Stimulated activated CD4-positive, alpha-beta T cell treated with anti-CD3 and anti-CD28 coated beads, Interleukin-1b, Interleukin-23, amount 100 ng/mL, for 4 hours (primary cell): ENCODE measurements around the gene TLCD5.

Source experiments
- DNase-seq, 2 donors: peaks; one replicate each; pipeline ENCODE4 v3.0.0-alpha.2; 2020; ENCODE audit warnings: low read depth in 2 of 2

The TLCD5 gene

GRCh38 chr11:120324932-120325810 is at the start of gene TLCD5:
TLCD5 (plus strand) TSS chr11:120325299; CDS start chr11:120327442, 2,143 bp downstream.
- peak in 1 of 2 donors; percentile 32 for DNase-seq

- no peak for DNase-seq
Observed at GRCh38 chr11:120279502-120279901, 45.6 kb upstream of the TLCD5 start.

GRCh38 chr11:120280600-120281051 is 44.5 kb upstream of the TLCD5 start:
- DNase-seq: no peak

- DNase-seq: no peak
Observed at GRCh38 chr11:120281143-120281795, 43.8 kb upstream of the TLCD5 start.

- DNase-seq: no peak
Observed at GRCh38 chr11:120283124-120283523, 42.0 kb upstream of the TLCD5 start.

- no peak for DNase-seq
Observed at GRCh38 chr11:120284272-120284671, 40.8 kb upstream of the TLCD5 start.

GRCh38 chr11:120285256-120285655 is 39.8 kb upstream of the TLCD5 start:
- no peak for DNase-seq

GRCh38 chr11:120288021-120288420 is 37.1 kb upstream of the TLCD5 start:
- no peak for DNase-seq

- DNase-seq: no peak
Observed at GRCh38 chr11:120289426-120289825, 35.7 kb upstream of the TLCD5 start.

GRCh38 chr11:120290956-120291355 is 34.1 kb upstream of the TLCD5 start:
- DNase-seq: no peak

GRCh38 chr11:120293038-120293800 is 31.9 kb upstream of the TLCD5 start:
- DNase-seq: no peak

GRCh38 chr11:120294096-120294495 is 31.0 kb upstream of the TLCD5 start:
- no peak for DNase-seq

GRCh38 chr11:120295099-120295498 is 30.0 kb upstream of the TLCD5 start:
- DNase-seq: no peak

GRCh38 chr11:120296554-120296953 is 28.5 kb upstream of the TLCD5 start:
- no peak for DNase-seq

- no peak for DNase-seq
Observed at GRCh38 chr11:120298461-120298860, 26.6 kb upstream of the TLCD5 start.

- DNase-seq: no peak
Observed at GRCh38 chr11:120302001-120302805, 22.9 kb upstream of the TLCD5 start.

- DNase-seq: peak; percentile 28 to 57
Observed at GRCh38 chr11:120303004-120303637, 22.0 kb upstream of the TLCD5 start.

GRCh38 chr11:120304526-120304925 is 20.6 kb upstream of the TLCD5 start:
- no peak for DNase-seq

- DNase-seq: no peak
Observed at GRCh38 chr11:120305286-120305685, 19.8 kb upstream of the TLCD5 start.

GRCh38 chr11:120306519-120307242 is 18.4 kb upstream of the TLCD5 start:
- no peak for DNase-seq
